ENCODE data around the gene ATP6V1E1.

DNA sequence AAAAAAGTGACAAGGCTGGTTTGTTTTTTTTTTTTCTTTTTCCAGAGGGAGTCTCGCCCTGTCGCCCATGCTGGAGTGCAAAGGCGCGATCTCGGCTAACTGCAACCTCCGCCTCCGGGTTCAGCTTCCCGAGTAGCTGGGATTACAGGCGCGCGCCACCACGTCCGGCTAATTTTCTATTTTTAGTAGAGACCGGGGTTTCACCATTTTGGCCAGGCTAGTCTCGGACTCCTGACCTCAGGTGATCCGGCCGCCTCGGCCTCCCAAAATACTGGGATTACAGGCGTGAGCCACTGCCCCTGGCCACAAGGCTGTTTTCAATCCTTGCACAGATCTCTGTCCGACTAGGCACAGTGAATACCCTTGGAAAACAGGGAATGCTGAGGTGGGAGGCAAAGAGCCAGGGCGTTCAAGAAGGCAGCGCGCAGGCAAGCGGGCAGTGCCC, 566 bp downstream of the ATP6V1E1 start:
- no peak for TF ChIP-seq YY1 (IDR thresholded peaks at IDR 0.05; ENCODE audit: borderline replicate concordance in 1 of 3, control insufficient read depth in 1 of 3, extremely low read depth in 1 of 3, insufficient read depth in 3 of 3, insufficient read length in 1 of 3, insufficient replicate concordance in 2 of 3, low read depth in 1 of 3, low read length in 2 of 3)
- no peak for TF ChIP-seq BHLHE40 (IDR thresholded peaks at IDR 0.05; ENCODE audit: low read length)
- TF ChIP-seq SMARCB1 (IDR thresholded peaks at IDR 0.05; ENCODE audit: insufficient read length, low read depth), result no peak
- TF ChIP-seq, protein P1, sequence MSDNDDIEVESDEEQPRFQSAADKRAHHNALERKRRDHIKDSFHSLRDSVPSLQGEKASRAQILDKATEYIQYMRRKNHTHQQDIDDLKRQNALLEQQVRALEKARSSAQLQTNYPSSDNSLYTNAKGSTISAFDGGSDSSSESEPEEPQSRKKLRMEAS (CRISPR knock-in tag; IDR thresholded peaks at IDR 0.05), result no peak
- TF ChIP-seq ZBTB7A (IDR thresholded peaks at IDR 0.05; ENCODE audit: borderline replicate concordance, control insufficient read depth, low read depth, low read length), result no peak
- TF ChIP-seq, protein P2, sequence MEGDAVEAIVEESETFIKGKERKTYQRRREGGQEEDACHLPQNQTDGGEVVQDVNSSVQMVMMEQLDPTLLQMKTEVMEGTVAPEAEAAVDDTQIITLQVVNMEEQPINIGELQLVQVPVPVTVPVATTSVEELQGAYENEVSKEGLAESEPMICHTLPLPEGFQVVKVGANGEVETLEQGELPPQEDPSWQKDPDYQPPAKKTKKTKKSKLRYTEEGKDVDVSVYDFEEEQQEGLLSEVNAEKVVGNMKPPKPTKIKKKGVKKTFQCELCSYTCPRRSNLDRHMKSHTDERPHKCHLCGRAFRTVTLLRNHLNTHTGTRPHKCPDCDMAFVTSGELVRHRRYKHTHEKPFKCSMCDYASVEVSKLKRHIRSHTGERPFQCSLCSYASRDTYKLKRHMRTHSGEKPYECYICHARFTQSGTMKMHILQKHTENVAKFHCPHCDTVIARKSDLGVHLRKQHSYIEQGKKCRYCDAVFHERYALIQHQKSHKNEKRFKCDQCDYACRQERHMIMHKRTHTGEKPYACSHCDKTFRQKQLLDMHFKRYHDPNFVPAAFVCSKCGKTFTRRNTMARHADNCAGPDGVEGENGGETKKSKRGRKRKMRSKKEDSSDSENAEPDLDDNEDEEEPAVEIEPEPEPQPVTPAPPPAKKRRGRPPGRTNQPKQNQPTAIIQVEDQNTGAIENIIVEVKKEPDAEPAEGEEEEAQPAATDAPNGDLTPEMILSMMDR (IDR thresholded peaks at IDR 0.05 in 2 of 3, conservative IDR thresholded peaks at IDR 0.05 in 1 of 3; ENCODE audit: insufficient read depth in 2 of 3, low read depth in 1 of 3, low read length in 3 of 3), result no peak
- TF ChIP-seq FOXK1 (CRISPR knock-in tag; IDR thresholded peaks at IDR 0.05; ENCODE audit: borderline replicate concordance), result peak; percentile 85; the same call in 1 of the 2 replicates
- TF ChIP-seq CC2D1A (IDR thresholded peaks at IDR 0.05), result no peak
- peak in 1 of 2 experiments; percentile 59; a peak in 1 of 4 replicates for TF ChIP-seq FOXA3 (CRISPR knock-in tag; conservative IDR thresholded peaks at IDR 0.05 in 1 of 2, IDR thresholded peaks at IDR 0.05 in 1 of 2)
- no peak for TF ChIP-seq FOXA1 (IDR thresholded peaks at IDR 0.05; ENCODE audit: borderline replicate concordance)
- TF ChIP-seq ZNF431 (CRISPR knock-in tag; IDR thresholded peaks at IDR 0.05), result no peak
- TF ChIP-seq, protein P3, sequence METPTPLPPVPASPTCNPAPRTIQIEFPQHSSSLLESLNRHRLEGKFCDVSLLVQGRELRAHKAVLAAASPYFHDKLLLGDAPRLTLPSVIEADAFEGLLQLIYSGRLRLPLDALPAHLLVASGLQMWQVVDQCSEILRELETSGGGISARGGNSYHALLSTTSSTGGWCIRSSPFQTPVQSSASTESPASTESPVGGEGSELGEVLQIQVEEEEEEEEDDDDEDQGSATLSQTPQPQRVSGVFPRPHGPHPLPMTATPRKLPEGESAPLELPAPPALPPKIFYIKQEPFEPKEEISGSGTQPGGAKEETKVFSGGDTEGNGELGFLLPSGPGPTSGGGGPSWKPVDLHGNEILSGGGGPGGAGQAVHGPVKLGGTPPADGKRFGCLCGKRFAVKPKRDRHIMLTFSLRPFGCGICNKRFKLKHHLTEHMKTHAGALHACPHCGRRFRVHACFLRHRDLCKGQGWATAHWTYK (CRISPR knock-in tag; IDR thresholded peaks at IDR 0.05), result no peak
- no peak for TF ChIP-seq ETV6 (IDR thresholded peaks at IDR 0.05; ENCODE audit: borderline replicate concordance in 1 of 2, low read depth in 2 of 2, low read length in 1 of 2)
- 0 out of 2 replicates have a peak, but pooled peaks have one; percentile 34 for TF ChIP-seq ETV6 (CRISPR knock-in tag; IDR thresholded peaks at IDR 0.05; ENCODE audit: borderline replicate concordance)
